Measurements from ENCODE around the gene TP63. TPM values are rescaled to one million over a fixed set of nuclear protein-coding genes. Genes with fewer than 3 reads are reported as not detected.

Gene TP63
- total and polyA plus RNA-seq, 7 donors = under 0.01 to 0.28 (median 0.15) TPM; not detected in 3

GRCh38 chr3:189698811-189699210 is 67.6 kb downstream of the TP63 start:
- no peaks in the 10 kb centered on the region for H3K36me3 ChIP-seq
- intact Hi-C loops (cut with DNase I) = no loop called here
- H3K27me3 ChIP-seq = no peaks in the 10 kb centered on the region
- WGBS, 2 donors = 70 to 84% methylated on average over 2 of the region's 2 CpGs
- no peaks in the 10 kb centered on the region for H3K4me1 ChIP-seq
- H3K9me3 ChIP-seq = no peaks in the 10 kb centered on the region
- DNase-seq = no peak
- no peak overlapping the region for H3K27ac ChIP-seq
- no peak for TF ChIP-seq EP300 (IDR thresholded peaks at IDR 0.05)
- TF ChIP-seq POLR2A (IDR thresholded peaks at IDR 0.05) = no peak
- no peak for TF ChIP-seq CTCF (IDR thresholded peaks at IDR 0.05)
- TF ChIP-seq POLR2AphosphoS5 (IDR thresholded peaks at IDR 0.05) = no peak
- H3K4me3 ChIP-seq = no peak overlapping the region

- intact Hi-C loops (cut with DNase I) = no loop called here
- Histone ChIP-seq H3K27me3 (no peaks in the 10 kb centered on the region), H3K36me3 (no peaks in the 10 kb centered on the region), H3K9me3 (no peaks in the 10 kb centered on the region), H3K27ac (no peak overlapping the region), H3K4me3 (no peak overlapping the region), H3K4me1 (no peaks in the 10 kb centered on the region)
- no peak for DNase-seq
- 94% methylated on average over 1 of the region's 1 CpG for WGBS, 2 donors
- TF ChIP-seq CTCF (IDR thresholded peaks at IDR 0.05) = no peak
- no peak for TF ChIP-seq POLR2A (IDR thresholded peaks at IDR 0.05)
- TF ChIP-seq EP300 (IDR thresholded peaks at IDR 0.05) = no peak
- no peak for TF ChIP-seq POLR2AphosphoS5 (IDR thresholded peaks at IDR 0.05)
These were observed 68.7 kb downstream of the TP63 start for GRCh38 chr3:189699885-189700284.

GRCh38 chr3:189702066-189702646 is 71.0 kb downstream of the TP63 start:
- Histone ChIP-seq H3K4me3 (no peak overlapping the region), H3K4me1 (no peaks in the 10 kb centered on the region), H3K27ac (no peak overlapping the region), H3K9me3 (no peaks in the 10 kb centered on the region), H3K36me3 (no peaks in the 10 kb centered on the region), H3K27me3 (no peaks in the 10 kb centered on the region)
- intact Hi-C loops (cut with DNase I) = no loop called here
- DNase-seq = no peak
- WGBS, 2 donors = 89 to 90% methylated on average over 1 of the region's 1 CpG
- TF ChIP-seq EP300 (IDR thresholded peaks at IDR 0.05) (no peak), POLR2A (IDR thresholded peaks at IDR 0.05) (no peak), POLR2AphosphoS5 (IDR thresholded peaks at IDR 0.05) (no peak), CTCF (IDR thresholded peaks at IDR 0.05) (no peak)

GRCh38 chr3:189703865-189704264 is 72.7 kb downstream of the TP63 start:
- H3K27me3 ChIP-seq = no peaks in the 10 kb centered on the region

More at GRCh38 chr3:189703865-189704264, 72.7 kb downstream of the TP63 start:
- 50 to 55% methylated on average over 1 of the region's 1 CpG for WGBS, 2 donors
- H3K4me3 ChIP-seq = no peak overlapping the region
- no peak for DNase-seq
- no peaks in the 10 kb centered on the region for H3K4me1 ChIP-seq
- intact Hi-C loops (cut with DNase I) = no loop called here
- no peak for TF ChIP-seq CTCF (IDR thresholded peaks at IDR 0.05)
- H3K27ac ChIP-seq = no peak overlapping the region
- H3K36me3 ChIP-seq = no peaks in the 10 kb centered on the region
- H3K9me3 ChIP-seq = no peaks in the 10 kb centered on the region

Measured in sigmoid colon (tissue), 7 donors.